NK-92 (cell line): ENCODE measurements around the gene HEATR5A.
"Not testable (repeated sequence)": the region's sequence is repeated elsewhere in the genome, so short reads cannot be mapped to it uniquely, and the experiment has no call there.

Experiments
- DNase-seq: peaks from one replicate; lab custom pipeline; 2025; ENCODE audit not compliant: unreplicated experiment; lab: John Stamatoyannopoulos, UW

Gene HEATR5A

DNA sequence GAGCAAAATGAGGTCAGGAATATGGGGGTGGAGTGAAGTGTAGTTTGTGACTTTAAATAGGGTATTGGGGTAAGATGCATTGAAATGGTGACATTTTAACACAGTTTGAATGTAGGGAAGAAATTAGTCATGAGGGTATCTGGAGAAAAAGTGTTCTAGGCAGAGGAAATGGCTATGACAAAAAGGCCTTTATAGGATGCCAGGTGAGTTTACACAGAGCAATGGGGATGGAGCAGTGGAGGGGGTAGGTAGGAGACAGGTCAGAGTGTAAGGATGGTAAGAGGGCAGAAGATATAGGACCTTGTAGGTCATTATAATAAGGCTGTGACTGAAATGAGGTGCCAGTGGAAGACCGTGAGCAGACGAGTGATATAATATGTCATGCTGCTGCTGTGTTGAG, 30.4 kb downstream of the HEATR5A start:
- DNase-seq: no peak

DNA sequence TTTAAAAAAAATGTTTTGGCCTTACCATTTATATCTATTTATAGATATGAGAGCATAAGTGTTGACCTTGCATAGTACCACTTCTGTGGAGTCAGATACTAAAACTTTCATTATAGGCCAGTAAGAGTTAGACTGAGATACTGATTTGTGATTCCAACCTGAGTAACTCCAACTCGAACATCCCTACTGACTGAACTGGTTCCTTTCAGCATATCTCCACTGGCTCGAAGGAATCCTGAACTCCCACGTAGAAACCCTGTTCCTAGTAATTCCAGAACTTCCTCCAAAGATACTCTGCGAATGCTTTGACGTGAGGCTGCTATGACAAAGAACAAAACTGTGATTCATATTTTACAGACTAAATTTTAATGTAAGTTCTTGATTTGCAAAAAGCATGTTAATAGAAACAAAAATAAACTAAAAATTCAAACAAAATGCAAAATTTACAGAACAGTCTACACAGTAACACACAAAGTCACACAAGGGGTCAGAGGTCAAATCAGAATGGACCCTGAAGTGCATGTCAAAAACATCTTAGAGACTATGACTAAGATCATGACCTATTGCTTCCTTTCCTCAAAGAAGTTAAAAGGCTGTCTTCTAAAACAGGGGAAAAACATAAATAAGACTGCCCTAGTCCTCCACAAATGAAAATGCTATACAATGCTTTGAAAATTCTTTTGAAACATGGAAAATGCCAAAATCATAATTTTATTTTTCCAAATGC, 31.5 kb downstream of the HEATR5A start:
- DNase-seq: no peak

DNA sequence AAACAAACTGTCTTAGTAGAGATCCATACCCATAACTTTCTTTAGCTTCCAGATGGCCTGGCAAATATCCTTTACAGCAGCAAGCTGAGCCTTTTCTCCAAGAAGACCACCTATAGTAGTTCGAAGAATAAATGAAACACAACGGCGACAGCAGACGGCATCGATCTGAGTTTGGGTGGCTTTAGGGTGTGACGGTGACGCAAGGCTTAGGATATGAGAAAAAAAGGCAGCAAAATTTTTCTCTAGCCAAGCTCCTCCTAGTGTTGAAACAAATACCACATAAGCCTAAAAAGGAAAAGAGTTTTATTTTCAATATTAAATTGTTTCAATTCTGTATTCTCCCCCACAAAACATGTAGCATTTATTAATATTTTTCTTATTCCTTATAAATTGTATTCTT, 33.3 kb downstream of the HEATR5A start:
- no peak for DNase-seq

DNA sequence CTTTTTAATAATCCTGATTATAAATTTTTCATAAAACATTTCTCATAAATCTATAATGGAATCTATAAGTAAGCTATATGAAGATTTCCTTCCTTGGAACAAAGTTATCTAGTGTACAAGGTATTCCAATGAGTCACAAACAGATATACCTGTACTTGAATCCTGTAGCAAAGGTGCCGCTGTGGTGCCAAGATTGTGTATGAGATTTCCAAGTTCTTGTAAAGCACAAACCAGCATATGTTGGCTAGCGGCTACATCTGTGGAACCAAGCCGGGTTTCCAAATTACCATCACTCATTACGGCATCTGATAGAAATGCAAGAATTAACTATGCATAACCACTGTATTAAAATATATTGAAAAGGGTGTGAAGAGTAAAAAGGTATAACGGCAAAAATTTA, 34.1 kb downstream of the HEATR5A start:
- no peak for DNase-seq

DNA sequence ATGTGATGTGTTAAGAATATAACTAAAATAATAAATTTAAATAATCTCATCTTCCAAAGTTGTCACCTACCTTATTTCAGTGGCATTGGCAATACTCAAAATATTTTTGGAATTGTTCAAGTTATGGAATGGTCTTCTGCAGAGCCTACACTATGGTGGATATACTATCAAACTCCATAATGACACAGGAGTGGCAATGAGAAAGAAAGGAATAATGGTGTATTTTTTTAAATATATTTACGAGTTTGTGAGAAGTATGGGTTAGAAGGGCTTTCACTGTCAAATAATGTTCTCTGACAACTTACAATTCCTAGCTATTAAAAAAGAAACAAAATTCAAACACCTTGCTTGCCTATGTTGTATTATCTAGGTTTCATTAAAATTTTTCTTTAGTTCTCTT, 38.1 kb downstream of the HEATR5A start:
- DNase-seq: no peak

DNA sequence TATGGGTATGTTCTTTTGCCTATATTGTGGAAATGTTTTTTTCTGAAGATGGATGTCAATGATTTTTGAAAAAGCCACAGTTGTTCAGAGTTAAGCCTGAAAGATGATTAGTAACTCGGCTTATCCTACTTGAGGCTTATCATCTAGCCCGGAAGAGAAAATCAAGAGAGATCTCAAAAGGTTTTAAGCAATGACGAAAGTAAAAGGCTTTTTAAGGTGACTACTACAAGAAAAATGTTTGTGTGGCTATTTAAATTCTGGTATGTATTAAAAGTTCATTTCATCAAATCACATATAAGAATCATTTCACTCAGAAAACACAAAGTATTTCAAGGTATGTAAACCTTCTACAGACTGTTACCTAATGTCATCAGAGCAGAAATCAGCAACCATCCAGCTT, 40.2 kb downstream of the HEATR5A start:
- DNase-seq: no peak

DNA sequence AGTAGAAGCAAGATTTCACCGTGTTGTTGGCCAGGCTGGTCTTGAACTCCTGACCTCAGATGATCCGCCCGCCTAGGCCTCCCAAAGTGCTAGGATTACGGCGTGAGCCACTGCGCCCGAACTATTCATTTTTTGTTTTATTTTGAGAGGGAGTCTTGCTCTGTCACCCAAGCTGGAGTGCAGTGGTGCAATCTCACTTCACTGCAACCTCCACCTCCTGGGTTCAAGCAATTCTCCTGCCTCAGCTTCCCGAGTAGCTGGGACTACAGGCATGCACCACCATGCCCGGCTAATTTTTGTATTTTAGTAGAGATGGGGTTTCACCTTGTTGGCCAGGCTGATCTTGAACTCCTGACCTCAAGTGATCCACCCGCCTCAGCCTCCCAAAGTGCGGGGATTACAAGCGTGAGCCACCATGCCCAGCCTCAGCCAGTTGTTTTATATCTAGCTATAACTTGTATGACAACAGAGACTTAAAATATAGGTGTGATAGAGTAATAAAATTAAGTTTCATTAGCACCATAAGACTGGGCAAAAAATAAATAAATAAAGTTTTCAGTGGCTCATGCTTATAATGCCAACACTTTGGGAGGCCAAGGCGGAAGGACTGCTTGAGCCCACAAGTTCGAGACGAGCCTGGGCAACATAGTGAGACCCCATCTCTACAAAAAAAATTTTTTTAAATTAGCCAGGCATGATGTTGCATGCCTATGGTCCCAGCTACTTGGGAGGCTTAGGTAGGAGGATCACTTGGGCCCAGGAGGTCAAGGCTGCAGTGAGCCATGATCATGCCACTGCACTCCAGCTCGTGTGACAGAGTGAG, 41.0 kb downstream of the HEATR5A start:
- DNase-seq: not testable (repeated sequence)

DNA sequence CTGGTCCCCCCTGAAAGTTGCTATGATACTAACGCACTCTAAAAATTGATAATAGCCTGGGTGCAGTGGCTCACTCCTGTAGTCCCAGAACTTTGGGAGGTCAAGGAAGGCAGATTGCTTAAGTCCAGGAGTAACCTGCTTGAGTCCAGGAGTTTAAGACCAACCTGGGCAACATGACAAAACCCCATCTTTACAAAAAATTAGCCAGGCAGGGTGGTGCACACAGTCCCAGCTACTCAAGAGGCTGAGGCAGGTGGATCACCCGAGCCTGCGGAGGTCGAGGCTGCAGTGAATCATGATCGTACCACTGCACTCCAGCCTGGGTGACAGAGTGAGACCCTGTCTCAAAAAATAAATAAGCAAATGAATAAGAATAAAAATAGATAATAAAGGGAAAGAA, 42.9 kb downstream of the HEATR5A start:
- no peak for DNase-seq

DNA sequence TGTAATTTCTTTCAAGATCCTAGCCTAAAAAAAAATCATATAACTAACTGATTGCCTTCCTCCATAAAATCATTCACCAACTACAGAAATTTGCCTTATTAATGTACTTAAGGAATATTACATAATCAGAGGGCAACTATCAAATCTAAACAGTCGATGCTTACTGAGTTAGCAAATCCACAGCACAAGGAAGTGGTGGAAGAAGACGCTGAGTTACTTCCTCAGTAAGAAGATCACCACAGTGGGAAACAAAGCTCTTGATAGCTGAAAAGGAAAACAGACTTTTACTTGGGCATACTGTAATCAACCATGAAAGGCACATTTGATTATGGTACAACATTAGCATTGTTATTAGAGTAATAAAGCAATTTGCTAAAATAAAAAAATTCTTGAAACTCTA, 48.7 kb downstream of the HEATR5A start:
- no peak for DNase-seq

DNA sequence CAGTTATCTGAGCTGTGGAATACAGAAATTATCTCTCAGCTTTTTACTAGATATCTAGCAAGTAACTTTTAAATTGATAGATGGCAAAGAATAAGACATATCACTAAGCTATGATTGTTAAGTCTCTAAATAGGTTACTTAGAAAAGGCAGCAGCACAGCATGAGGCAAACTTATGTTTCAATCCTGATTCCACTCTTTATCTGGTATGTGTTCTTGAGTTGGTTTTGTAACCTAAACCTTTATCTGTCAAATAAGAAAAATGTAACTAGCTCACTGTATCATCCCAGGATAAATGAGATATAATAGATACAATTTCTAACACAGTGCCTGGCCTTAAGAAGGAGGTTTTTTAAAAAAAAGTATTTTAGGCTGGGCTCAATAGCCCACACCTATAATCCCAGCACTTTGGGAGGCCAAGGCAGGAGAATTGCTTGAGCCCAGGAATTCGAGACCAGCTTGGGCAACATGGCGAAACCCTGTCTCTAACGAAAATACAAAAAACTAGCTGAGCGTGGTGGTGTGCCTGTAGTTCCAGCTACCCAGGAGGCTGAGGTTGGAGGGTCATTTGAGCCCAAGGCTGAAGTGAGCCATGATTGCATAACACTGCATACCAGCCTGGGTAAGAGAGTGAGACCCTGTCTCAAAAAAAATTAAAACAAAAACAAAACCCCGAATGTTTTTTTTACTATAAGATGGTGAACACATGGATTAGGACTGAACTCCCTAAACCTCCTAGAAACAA, 56.8 kb downstream of the HEATR5A start:
- DNase-seq: no peak

DNA sequence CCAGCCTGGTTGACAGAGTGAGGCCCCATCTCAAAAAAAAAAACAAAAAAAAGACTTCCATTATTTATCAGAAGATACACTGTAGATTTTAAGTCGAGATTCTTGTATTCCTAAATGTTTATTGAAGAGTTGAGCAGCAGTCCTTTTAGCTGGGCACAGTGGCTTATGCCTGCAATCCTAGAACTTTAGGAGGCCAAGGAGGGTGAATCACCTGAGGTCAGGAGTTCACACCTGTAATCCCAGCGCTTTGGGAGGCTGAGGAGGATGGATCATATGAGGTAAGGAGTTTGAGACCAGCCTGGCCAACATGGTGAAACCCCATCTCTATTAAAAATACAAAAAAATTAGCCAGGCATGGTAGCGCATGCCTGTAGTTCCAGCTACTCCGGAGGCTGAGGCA, 57.6 kb downstream of the HEATR5A start:
- DNase-seq: no peak

DNA sequence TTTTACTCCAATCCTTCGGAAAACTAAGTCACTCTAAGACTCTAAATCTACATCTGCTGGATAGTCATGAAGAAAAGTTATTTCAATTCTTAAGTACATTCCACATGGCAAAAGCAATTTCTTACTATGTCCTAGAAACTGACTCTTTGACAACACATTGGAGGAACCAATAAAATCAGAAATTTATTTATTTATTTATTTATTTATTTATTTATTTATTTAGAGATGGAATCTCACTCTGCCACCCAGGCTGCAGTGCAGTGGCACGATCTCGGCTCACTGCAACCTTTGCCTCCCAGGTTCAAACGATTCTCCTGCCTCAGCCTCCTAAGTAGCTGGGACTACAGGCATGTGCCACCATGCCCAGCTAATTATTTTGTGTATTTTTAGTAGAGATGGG, 58.6 kb downstream of the HEATR5A start:
- DNase-seq: not testable (repeated sequence)

DNA sequence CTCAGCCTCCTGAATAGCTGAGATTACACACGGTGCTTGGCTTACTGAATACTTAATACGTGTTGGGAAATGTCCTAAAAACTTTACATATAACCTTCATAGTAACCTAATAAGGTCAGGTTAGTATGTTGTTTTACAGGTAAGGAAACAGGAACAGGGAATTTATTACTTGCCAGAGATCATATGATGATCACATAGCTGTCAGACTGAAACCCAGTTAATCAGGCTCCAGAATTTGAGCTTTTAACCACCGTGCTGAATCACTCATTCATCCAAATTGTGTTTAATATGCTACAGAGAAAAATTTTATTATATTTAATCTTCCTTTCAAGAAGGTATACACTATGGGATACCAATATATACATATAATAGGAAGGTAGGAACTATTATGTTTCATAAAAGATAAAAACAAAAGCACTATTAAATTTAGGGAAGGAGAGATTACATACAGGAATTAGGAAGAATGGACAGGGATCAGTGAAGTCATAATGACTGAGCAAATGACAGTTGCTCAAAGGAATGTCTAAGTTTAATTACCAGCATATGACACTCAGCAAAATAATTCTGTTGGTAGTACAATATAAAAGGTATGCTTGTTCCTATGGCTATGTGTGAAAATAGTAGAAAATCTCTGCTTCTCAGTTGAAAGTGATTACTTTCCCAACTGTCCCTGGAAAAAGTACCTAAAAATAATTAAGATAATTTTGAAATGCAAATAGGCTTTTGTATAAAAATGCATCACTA, 59.3 kb downstream of the HEATR5A start:
- DNase-seq: no peak

DNA sequence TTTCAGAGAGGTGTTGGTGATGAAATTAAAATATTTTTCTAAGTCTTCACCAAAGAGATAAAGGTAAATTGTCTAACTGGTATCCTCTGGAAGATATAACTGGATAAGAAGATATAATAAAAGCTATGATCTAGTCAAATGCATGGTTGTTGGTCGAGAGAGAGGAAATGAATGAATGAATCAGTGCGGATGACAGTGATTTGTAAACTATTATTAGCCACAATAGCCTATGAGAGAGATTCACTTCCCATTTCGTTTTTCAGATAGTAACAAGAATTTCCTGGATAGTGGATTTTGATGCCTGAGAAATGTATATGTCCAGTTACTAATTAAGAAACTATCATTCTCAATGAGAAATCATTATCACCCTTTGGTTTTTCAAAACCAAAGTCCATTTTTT, 63.1 kb downstream of the HEATR5A start:
- no peak for DNase-seq

DNA sequence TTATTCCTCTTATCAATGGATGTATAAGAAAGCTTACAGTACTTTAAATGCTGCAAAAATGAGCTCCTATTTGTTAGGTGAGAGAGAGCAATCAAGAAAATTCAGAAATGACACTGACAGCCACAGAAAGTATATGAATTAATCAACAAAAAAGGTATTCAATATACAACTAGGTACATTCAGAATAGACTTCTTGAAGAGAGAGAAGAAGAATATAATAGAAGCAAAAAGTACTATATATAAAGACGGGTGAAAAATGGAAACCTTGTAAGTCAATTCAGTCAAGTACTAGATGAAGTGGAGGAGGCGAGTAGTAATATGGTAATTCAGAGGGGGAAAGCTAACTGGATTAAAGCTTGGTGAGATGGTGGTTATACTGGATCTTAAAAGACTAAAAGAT, 74.3 kb downstream of the HEATR5A start:
- DNase-seq: no peak

DNA sequence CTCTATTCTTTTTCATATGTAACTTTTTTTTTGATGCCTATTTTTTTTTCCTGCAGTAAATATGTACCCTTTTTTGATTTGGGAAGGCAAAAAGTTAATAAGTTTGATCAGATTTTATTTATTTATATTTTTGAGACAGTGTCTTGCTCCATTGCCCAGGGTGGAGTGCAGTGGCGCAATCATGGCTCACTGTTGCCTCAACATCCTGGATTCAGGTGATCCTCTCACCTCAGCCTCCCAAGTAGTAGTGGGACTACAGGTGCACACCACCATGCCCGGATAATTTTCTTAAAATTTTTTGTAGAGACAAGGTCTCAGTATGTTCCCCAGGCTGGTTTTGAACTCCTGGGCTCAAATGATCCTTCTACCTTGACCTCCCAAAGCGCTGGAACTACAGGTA, 79.1 kb downstream of the HEATR5A start:
- no peak for DNase-seq

DNA sequence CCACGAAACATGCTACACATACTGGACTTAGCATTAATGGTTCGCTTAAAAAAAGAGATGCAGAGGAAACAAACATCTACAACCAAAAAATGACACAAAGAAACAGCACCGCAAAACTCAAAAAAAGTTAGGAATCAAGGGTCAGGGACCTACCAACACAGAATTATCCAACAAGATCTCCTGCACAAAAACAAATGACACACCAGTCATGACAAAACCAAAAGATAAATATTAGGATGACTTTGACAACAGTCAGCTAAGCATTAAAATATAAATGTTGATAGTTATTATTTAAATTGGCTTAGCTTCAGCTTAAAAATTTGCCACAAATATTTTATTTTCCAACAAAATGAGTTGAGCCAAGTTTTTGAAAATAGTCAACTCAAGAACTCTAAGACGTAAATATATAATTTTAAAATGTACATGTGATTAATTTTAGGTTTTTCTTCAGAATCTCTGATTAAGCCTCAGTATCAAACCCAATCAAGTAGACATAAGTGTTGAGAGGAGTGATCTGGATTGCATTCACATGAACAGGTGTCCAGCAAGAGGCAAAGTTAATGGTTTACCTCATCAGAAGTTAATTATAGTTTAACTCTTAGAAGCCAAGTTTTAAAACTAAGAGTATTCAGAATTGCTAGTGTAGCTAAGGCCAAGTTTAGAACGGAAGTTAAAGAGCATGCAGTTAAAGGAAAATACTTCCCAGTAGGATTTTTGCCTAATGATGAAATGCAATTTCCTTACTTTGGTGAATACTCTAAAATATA, 79.9 kb downstream of the HEATR5A start:
- DNase-seq: no peak

DNA sequence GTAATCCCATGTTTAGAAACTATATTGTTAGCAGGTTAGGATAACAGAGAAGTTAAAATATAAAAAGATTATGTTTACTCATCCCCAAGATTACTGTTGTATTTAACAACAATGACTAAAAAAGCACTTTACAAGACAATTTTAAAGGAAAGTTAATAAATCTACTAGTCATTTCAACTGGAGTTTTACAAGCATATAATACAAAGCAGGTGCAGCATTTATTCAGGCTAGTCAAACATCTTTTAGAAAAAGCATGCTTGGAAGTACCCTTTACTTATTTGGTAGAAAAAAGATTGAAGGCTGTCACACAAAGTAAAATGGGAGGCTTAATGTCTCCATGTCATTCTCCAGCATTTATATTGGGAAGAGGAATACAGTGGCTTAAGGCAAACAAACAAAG, 80.6 kb downstream of the HEATR5A start:
- no peak for DNase-seq

DNA sequence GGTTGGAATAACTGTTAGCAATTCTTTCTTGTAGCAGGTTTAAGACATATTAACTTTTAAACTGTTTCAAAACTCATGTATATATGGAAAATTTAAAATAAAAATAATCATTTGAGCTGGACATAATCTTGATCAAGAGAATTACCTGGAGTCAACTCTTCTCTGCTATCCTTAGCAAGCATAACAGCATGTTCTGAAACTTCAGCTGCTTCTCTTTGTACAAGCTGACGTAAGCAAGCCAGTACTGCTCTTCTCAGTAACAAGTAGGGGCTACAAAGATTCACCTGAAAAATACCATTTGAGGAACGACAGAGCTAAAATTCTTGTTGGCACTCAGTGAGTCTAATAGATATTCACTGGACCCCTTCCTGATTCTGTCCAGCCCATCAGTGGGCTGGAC, 83.0 kb downstream of the HEATR5A start:
- no peak for DNase-seq

DNA sequence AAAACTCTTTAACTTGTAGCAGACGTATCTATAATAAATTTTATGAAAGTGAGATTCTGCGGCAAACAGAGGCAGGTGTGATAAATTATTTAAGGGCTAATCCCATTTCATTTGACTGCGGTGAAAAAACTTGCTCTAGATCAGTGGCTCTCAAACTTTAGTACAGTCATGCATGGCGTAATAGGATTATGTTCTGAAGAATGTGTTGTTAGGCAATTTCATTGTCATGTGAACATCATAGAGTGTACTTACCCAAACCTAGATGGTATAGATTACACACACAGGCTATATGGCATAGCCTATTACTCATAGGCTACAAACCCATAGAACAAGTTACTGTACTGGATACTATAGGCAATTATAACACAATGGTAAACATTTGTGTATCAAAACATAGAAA, 83.7 kb downstream of the HEATR5A start:
- no peak for DNase-seq
